K562 (cell line): ENCODE data around the gene KCNK10. TPM values are rescaled to one million over a fixed set of nuclear protein-coding genes. Genes with fewer than 3 reads are reported as not detected.

Experiments used
- ATAC-seq: fragments of 200-7000 bp; cut with Tn5 transposase; 3 replicates; pipeline ENCODE4 v1.9.1; 2020; ENCODE audit warnings: moderate library complexity
- BruUV-seq: library from RNA; stranded (reverse); fragments of 400-500 nt; replicated peaks from 2 replicates; lab custom pipeline; 2021; lab: Mats Ljungman, UMichigan
- CTCF ChIA-PET: fragments of 300-600 bp; formaldehyde crosslinking; extraction: SDS; loops from one replicate; lab custom pipeline; 2021; ENCODE audit warnings: low intra/inter-chr PET ratio; lab: Yijun Ruan, JAX
- POLR2A ChIA-PET: fragments of 300-600, 350-650 bp; sonication (Branson Sonifier 250); formaldehyde crosslinking; extraction: SDS; loops from one replicate; lab custom pipeline; 2021; ENCODE audit warnings: antibody characterized with exemption, inconsistent platforms; lab: Yijun Ruan, JAX
- DNase-seq, 4 experiments: peaks; one replicate each; pipeline versions ENCODE4 v3.0.0 to v3.0.0-alpha.2; 2011 to 2018; ENCODE audit warnings: low spot score in 3 of 4, mixed read lengths in 3 of 4; ENCODE audit errors: extremely low read depth in 1 of 4
- FAIRE-seq: peaks from 2 replicates; lab custom pipeline; 2011; peaks lifted over from hg19 to GRCh38; lab: Jason Lieb, UNC
- H2AFZ ChIP-seq: 2 replicates; pipeline ENCODE4 v1.6.0; 2011; ENCODE audit warnings: low read depth, low read length, control low read depth, inconsistent platforms
- H3K27ac ChIP-seq: fragments of 200-600 bp; 3 replicates; pipeline ENCODE4 v1.8.0; 2011; ENCODE audit warnings: low read depth, mild to moderate bottlenecking, control low read depth, inconsistent platforms, low read length, moderate library complexity, mixed read lengths; ENCODE audit errors: extremely low read depth
- H3K27me3 ChIP-seq, 2 experiments: fragments of 300-600 bp in 1 of 2; 2 replicates in 1 of 2; 3 replicates in 1 of 2; pipeline versions ENCODE4 v1.6.0 to v1.8.0; 2011; ENCODE audit warnings: inconsistent platforms in 2 of 2, low read length in 2 of 2, mild to moderate bottlenecking in 1 of 2, mixed read lengths in 1 of 2, moderate library complexity in 1 of 2; ENCODE audit not compliant: control insufficient read depth in 2 of 2, insufficient read depth in 2 of 2
- H3K36me3 ChIP-seq: fragments of 300-600 bp; 3 replicates; pipeline ENCODE4 v1.8.0; 2011; ENCODE audit warnings: mild to moderate bottlenecking, low read length, inconsistent platforms; ENCODE audit not compliant: control insufficient read depth, insufficient read depth
- H3K4me1 ChIP-seq, 2 experiments: fragments of 200-600 bp in 1 of 2; replicated peaks in 1 of 2; 2 replicates in 1 of 2; 3 replicates in 1 of 2; pipeline versions ENCODE4 v1.5.1 to v1.8.0; 2011; ENCODE audit warnings: inconsistent platforms in 2 of 2, low read length in 2 of 2, mild to moderate bottlenecking in 1 of 2, mixed read lengths in 1 of 2, moderate library complexity in 1 of 2; ENCODE audit not compliant: control insufficient read depth in 2 of 2, insufficient read depth in 2 of 2
- H3K4me2 ChIP-seq: 2 replicates; pipeline ENCODE4 v1.6.1; 2011; ENCODE audit warnings: low read length, control low read depth, inconsistent platforms, mixed read lengths; ENCODE audit not compliant: insufficient read depth
- H3K4me3 ChIP-seq: fragments of 200-600 bp; sonication (generic), shearing (Covaris generic); 2 replicates; pipeline ENCODE4 v1.5.1; 2016; ENCODE audit warnings: control low read depth, inconsistent platforms
- H3K79me2 ChIP-seq: fragments of 200-600 bp; 3 replicates; pipeline ENCODE4 v1.8.0; 2011; ENCODE audit warnings: low read length, inconsistent platforms; ENCODE audit not compliant: control insufficient read depth, insufficient read depth
- H3K9ac ChIP-seq, 2 experiments: 2 replicates each; pipeline versions ENCODE4 v1.6.0 to v1.6.1; 2011; ENCODE audit warnings: low read depth in 2 of 2, low read length in 2 of 2, control low read depth in 1 of 2, inconsistent platforms in 1 of 2, mild to moderate bottlenecking in 1 of 2, mixed read lengths in 1 of 2; ENCODE audit not compliant: insufficient read depth in 1 of 2
- H3K9me1 ChIP-seq: one replicate; pipeline ENCODE4 v1.6.0; 2011; ENCODE audit warnings: inconsistent platforms, mild to moderate bottlenecking, low read length, moderate library complexity; ENCODE audit not compliant: control insufficient read depth, insufficient read depth
- H3K9me3 ChIP-seq: replicated peaks from 2 replicates; pipeline ENCODE4 v1.5.1; 2011; ENCODE audit warnings: low read depth, low read length, inconsistent platforms; ENCODE audit not compliant: control insufficient read depth, insufficient read depth
- H4K20me1 ChIP-seq: replicated peaks from 2 replicates; pipeline ENCODE4 v1.6.1; 2011; ENCODE audit warnings: low read length, inconsistent platforms, mixed read lengths; ENCODE audit not compliant: control insufficient read depth, insufficient read depth
- CAMTA2 ChIP-seq: fragments of 250-450 bp; sonication (Bioruptor Pico); conservative IDR thresholded peaks from 2 replicates; pipeline ENCODE4 v1.5.1; 2022
- REST ChIP-seq, 2 experiments: fragments of 450-650 bp; formaldehyde crosslinking in 1 of 2; IDR thresholded peaks; 2 replicates each; pipeline versions ENCODE4 v1.4.0 to v1.6.1; 2014 to 2020; ENCODE audit warnings: mild to moderate bottlenecking in 2 of 2, borderline replicate concordance in 1 of 2, low read depth in 1 of 2
- TEAD1 ChIP-seq, 2 experiments: fragments of 450-650 bp in 1 of 2; sonication (generic) in 1 of 2; formaldehyde crosslinking; IDR thresholded peaks; 2 replicates each; pipeline versions ENCODE4 v1.4.0 to v1.8.0; 2020 to 2022; ENCODE audit warnings: mild to moderate bottlenecking in 2 of 2, missing genetic modification reagents in 1 of 2
- TOE1 ChIP-seq, 2 experiments: fragments of 450-650 bp in 1 of 2; sonication (generic) in 1 of 2; formaldehyde crosslinking in 1 of 2; IDR thresholded peaks; 2 replicates each; pipeline versions ENCODE4 v1.7.1 to v1.8.0; 2016 to 2022; ENCODE audit warnings: borderline replicate concordance in 2 of 2, mild to moderate bottlenecking in 2 of 2, antibody characterized with exemption in 1 of 2, inconsistent platforms in 1 of 2, low read depth in 1 of 2, missing genetic modification reagents in 1 of 2, moderate library complexity in 1 of 2
- ZNF79 ChIP-seq: fragments of 250-450 bp; sonication (Bioruptor Pico); IDR thresholded peaks from 2 replicates; pipeline ENCODE4 v1.4.0; 2020; ENCODE audit warnings: low read depth, mild to moderate bottlenecking, moderate library complexity
- WGBS: fragments of 100-300 bp; shearing (Covaris generic); methylation state at CpG from one replicate; pipeline ENCODE4 v1.1.6; 2016; ENCODE audit warnings: low coverage, mixed read lengths; ENCODE audit not compliant: insufficient coverage; ENCODE audit errors: missing lambda C conversion rate; 5-methylcytosine and 5-hydroxymethylcytosine counted together
- in situ Hi-C: fragments of 300-500 bp; cut with MboI; formaldehyde crosslinking; loops from 4 replicates; pipeline ENCODE4 v1.15.0; 2018; ENCODE audit warnings: inconsistent platforms, mixed read lengths
- intact Hi-C: fragments of 100-400 bp; cut with micrococcal nuclease; formaldehyde crosslinking; loops from 2 replicates; pipeline ENCODE4 v1.14.2; 2022
- polyA plus RNA-seq, 8 experiments: library from polyadenylated mRNA; depleted of rRNA in 4 of 8; stranded (reverse) in 5 of 8; unstranded in 3 of 8; fragments of >200 nt; fragmentation: Nextera tagmentation in 2 of 8; fragmentation: Illumina TruSeq in 1 of 8; extraction: Ambion mirVana in 2 of 8; extraction: Trizol in 1 of 8; gene quantifications; 2 replicates each; pipeline versions ENCODE4 v1.2.1 to v1.2.3, GENCODE V29; 2011 to 2014; ENCODE audit warnings: inconsistent platforms in 1 of 8, missing spikeins in 1 of 8
- total RNA-seq, 7 experiments: library from RNA; depleted of rRNA in 6 of 7; stranded (reverse); fragments of >200 nt in 6 of 7; fragmentation: Illumina TruSeq in 2 of 7; extraction: Trizol in 2 of 7; gene quantifications; 2 replicates each; pipeline versions ENCODE4 v1.2.1 to v1.2.3, GENCODE V29; 2011 to 2021; ENCODE audit warnings: low replicate concordance in 1 of 7

Gene KCNK10
- total and polyA plus RNA-seq, 9 of the 15 experiments (the other 6 are each of a cell fraction or from before 2014, with no cell fraction given), result not detected

- ATAC-seq (no peak), FAIRE-seq (no peak), DNase-seq (no peak)
- Histone ChIP-seq H3K9me3 (no peaks in the 10 kb centered on the region), H4K20me1 (no peaks in the 10 kb centered on the region), H3K27me3 (no peaks in the 10 kb centered on the region), H3K4me1 (no peaks in the 10 kb centered on the region), H3K9me1 (no peaks in the 10 kb centered on the region), H3K27ac (no peak overlapping the region), H3K4me2 (no peak overlapping the region), H3K36me3 (no peaks in the 10 kb centered on the region), H3K4me3 (no peak overlapping the region), H3K9ac (no peak overlapping the region), H3K79me2 (no peaks in the 10 kb centered on the region), H2AFZ (no peak overlapping the region)
- WGBS, result 0% methylated on average over 3 of the region's 3 CpGs
- no peak for TF ChIP-seq TOE1 (IDR thresholded peaks at IDR 0.05; ENCODE audit: borderline replicate concordance)
- no peak for TF ChIP-seq TOE1 (CRISPR knock-in tag; IDR thresholded peaks at IDR 0.05; ENCODE audit: borderline replicate concordance, low read depth)
- in situ Hi-C loops, result no loop called here
- intact Hi-C loops, result no loop called here
- POLR2A ChIA-PET, result no interaction called here
- no TSS peak for BruUV-seq
- CTCF ChIA-PET, result no interaction called here
Measured at GRCh38 chr14:88281447-88281846, 41.6 kb downstream of the KCNK10 start.

GRCh38 chr14:88276923-88277596, 46.0 kb downstream of the KCNK10 start:
- Histone ChIP-seq H3K4me1 (no peaks in the 10 kb centered on the region), H3K9me1 (no peaks in the 10 kb centered on the region), H3K4me2 (no peak overlapping the region), H2AFZ (no peak overlapping the region), H4K20me1 (no peaks in the 10 kb centered on the region), H3K27me3 (no peaks in the 10 kb centered on the region), H3K9ac (no peak overlapping the region), H3K27ac (no peak overlapping the region), H3K36me3 (no peaks in the 10 kb centered on the region), H3K4me3 (no peak overlapping the region), H3K9me3 (no peaks in the 10 kb centered on the region), H3K79me2 (no peaks in the 10 kb centered on the region)
- intact Hi-C loops, result no loop called here
- DNase-seq (no peak), FAIRE-seq (no peak), ATAC-seq (no peak)
- no TSS peak for BruUV-seq
- in situ Hi-C loops, result no loop called here
- POLR2A ChIA-PET, result interaction anchor here (0.6 kb wide), 1 partner anchor 21 kb away, joined by 3 read pairs; no protein-coding TSS in a partner anchor
- CTCF ChIA-PET, result no interaction called here
- WGBS, result 0% methylated on average over 3 of the region's 3 CpGs
- TF ChIP-seq TEAD1 (CRISPR knock-in tag; IDR thresholded peaks at IDR 0.05) (no peak), CAMTA2 (no peak), ZNF79 (no peak), REST (IDR thresholded peaks at IDR 0.05; ENCODE audit: borderline replicate concordance) (no peak), REST (CRISPR knock-in tag; IDR thresholded peaks at IDR 0.05; ENCODE audit: low read depth) (no peak)
